Stimulated activated memory B cell treated with anti-CD40 and anti-IgM and Interleukin-4, amounts not matched to agents 10 μg/mL and 1 μg/mL and 100 μg/mL, for 72 hours (primary cell): ENCODE measurements around the gene HAS3.
"Not testable (repeated sequence)": the region's sequence is repeated elsewhere in the genome, so short reads cannot be mapped to it uniquely, and the experiment has no call there.

Source experiments
- ATAC-seq: fragments of 150-1000 bp; cut with Tn5 transposase; 2 replicates; pipeline ENCODE4 v1.10.0; 2021
- H3K27ac Mint-ChIP-seq: one replicate; pipeline ENCODE4 v1.8.0; 2022; ENCODE audit warnings: mild to moderate bottlenecking, mixed read lengths
- H3K27me3 Mint-ChIP-seq: one replicate; pipeline ENCODE4 v1.8.0; 2022; ENCODE audit warnings: mixed read lengths
- H3K36me3 Mint-ChIP-seq: one replicate; pipeline ENCODE4 v1.8.0; 2022; ENCODE audit warnings: mixed read lengths
- H3K4me1 Mint-ChIP-seq: one replicate; pipeline ENCODE4 v1.8.0; 2022; ENCODE audit warnings: mixed read lengths
- H3K4me3 Mint-ChIP-seq: one replicate; pipeline ENCODE4 v1.8.0; 2022; ENCODE audit warnings: mild to moderate bottlenecking, moderate library complexity, mixed read lengths
- H3K9me3 Mint-ChIP-seq: one replicate; pipeline ENCODE4 v1.8.0; 2022; ENCODE audit warnings: mixed read lengths

Gene HAS3

GRCh38 chr16:69120096-69120664 lies 14.7 kb downstream of the HAS3 start:
- Mint-ChIP-seq H3K9me3 (no peaks in the 10 kb centered on the region), H3K4me3 (no peak overlapping the region), H3K27ac (no peak overlapping the region), H3K36me3 (peaks cover 49% of the 10 kb centered on the region), H3K27me3 (no peaks in the 10 kb centered on the region), H3K4me1 (no peaks in the 10 kb centered on the region)
- no peak for ATAC-seq

GRCh38 chr16:69123910-69124309 lies 18.5 kb downstream of the HAS3 start:
- Mint-ChIP-seq H3K9me3 (no peaks in the 10 kb centered on the region), H3K4me3 (no peak overlapping the region), H3K36me3 (peaks cover 26% of the 10 kb centered on the region), H3K27me3 (no peaks in the 10 kb centered on the region), H3K4me1 (peaks cover 14% of the 10 kb centered on the region), H3K27ac (no peak overlapping the region)
- ATAC-seq, result peak; percentile 53

GRCh38 chr16:69124406-69124805 lies 19.0 kb downstream of the HAS3 start:
- not testable (repeated sequence) for H3K9me3 Mint-ChIP-seq, H3K4me3 Mint-ChIP-seq, H3K27ac Mint-ChIP-seq, H3K27me3 Mint-ChIP-seq, ATAC-seq
- H3K36me3 Mint-ChIP-seq, result peaks cover 21% of the 10 kb centered on the region
- H3K4me1 Mint-ChIP-seq, result peaks cover 16% of the 10 kb centered on the region

- not testable (repeated sequence) for ATAC-seq, H3K27me3 Mint-ChIP-seq, H3K9me3 Mint-ChIP-seq, H3K27ac Mint-ChIP-seq, H3K4me3 Mint-ChIP-seq
- H3K36me3 Mint-ChIP-seq, result peaks cover 20% of the 10 kb centered on the region
- peaks cover 21% of the 10 kb centered on the region for H3K4me1 Mint-ChIP-seq
Measured at GRCh38 chr16:69124961-69125360, 19.5 kb downstream of the HAS3 start.

GRCh38 chr16:69126221-69126620 lies 20.8 kb downstream of the HAS3 start:
- Mint-ChIP-seq H3K9me3 (no peaks in the 10 kb centered on the region), H3K4me1 (peaks cover 28% of the 10 kb centered on the region), H3K36me3 (peaks cover 8% of the 10 kb centered on the region), H3K4me3 (no peak overlapping the region), H3K27me3 (no peaks in the 10 kb centered on the region), H3K27ac (no peak overlapping the region)
- no peak for ATAC-seq

- ATAC-seq, H3K27me3 Mint-ChIP-seq, H3K9me3 Mint-ChIP-seq, H3K27ac Mint-ChIP-seq, H3K4me3 Mint-ChIP-seq: not testable (repeated sequence)
- peaks cover 12% of the 10 kb centered on the region for H3K36me3 Mint-ChIP-seq
- H3K4me1 Mint-ChIP-seq, result peaks cover 33% of the 10 kb centered on the region
Measured at GRCh38 chr16:69126801-69127200, 21.3 kb downstream of the HAS3 start.

GRCh38 chr16:69127966-69128510 lies 22.6 kb downstream of the HAS3 start:
- peaks cover 39% of the 10 kb centered on the region for H3K4me1 Mint-ChIP-seq

GRCh38 chr16:69130461-69130860 lies 25.0 kb downstream of the HAS3 start:
- peaks cover 60% of the 10 kb centered on the region for H3K4me1 Mint-ChIP-seq
- H3K9me3 Mint-ChIP-seq, result no peaks in the 10 kb centered on the region
- no peak for ATAC-seq
- H3K27me3 Mint-ChIP-seq, result no peaks in the 10 kb centered on the region
- H3K4me3 Mint-ChIP-seq, result no peak overlapping the region
- no peak overlapping the region for H3K27ac Mint-ChIP-seq
- peaks cover 13% of the 10 kb centered on the region for H3K36me3 Mint-ChIP-seq

More at GRCh38 chr16:69127966-69128510, 22.6 kb downstream of the HAS3 start:
- Mint-ChIP-seq H3K4me3 (no peak overlapping the region), H3K9me3 (no peaks in the 10 kb centered on the region), H3K36me3 (peaks cover 13% of the 10 kb centered on the region), H3K27me3 (no peaks in the 10 kb centered on the region), H3K27ac (no peak overlapping the region)
- no peak for ATAC-seq

GRCh38 chr16:69131167-69131838 lies 25.9 kb downstream of the HAS3 start:
- H3K27ac Mint-ChIP-seq, result peak overlapping the region; percentile 95
- H3K9me3 Mint-ChIP-seq, result no peaks in the 10 kb centered on the region
- peaks cover 60% of the 10 kb centered on the region for H3K4me1 Mint-ChIP-seq
- H3K36me3 Mint-ChIP-seq, result peaks cover 14% of the 10 kb centered on the region
- peak overlapping the region; percentile 98 for H3K4me3 Mint-ChIP-seq
- no peaks in the 10 kb centered on the region for H3K27me3 Mint-ChIP-seq
- no peak for ATAC-seq

GRCh38 chr16:69131839-69132423 lies 26.5 kb downstream of the HAS3 start:
- Mint-ChIP-seq H3K27me3 (no peaks in the 10 kb centered on the region), H3K36me3 (peaks cover 21% of the 10 kb centered on the region), H3K4me1 (peaks cover 58% of the 10 kb centered on the region), H3K27ac (peak overlapping the region; percentile 95), H3K9me3 (no peaks in the 10 kb centered on the region), H3K4me3 (peak overlapping the region; percentile 98)
- ATAC-seq, result peak; percentile 73

- H3K4me3 Mint-ChIP-seq, result peak within 1 kb of the TSS; percentile 98
- H3K27ac Mint-ChIP-seq, result peak within 1 kb of the TSS; percentile 95
- H3K36me3 Mint-ChIP-seq, result peaks cover 22% of the 10 kb centered on the region
- ATAC-seq, result peak; percentile 98
- H3K27me3 Mint-ChIP-seq, result no peaks in the 10 kb centered on the region
- H3K4me1 Mint-ChIP-seq, result peaks cover 51% of the 10 kb centered on the region
- H3K9me3 Mint-ChIP-seq, result no peaks in the 10 kb centered on the region
Measured at GRCh38 chr16:69132424-69133252, 27.2 kb downstream of the HAS3 start, which contains the start of the genes CHTF8 and UTP4. CHTF8 (minus strand) TSS chr16:69132588; CDS start chr16:69121458, 11,130 bp downstream. UTP4 (plus strand) TSS chr16:69132649; CDS start chr16:69133460, 811 bp downstream.

- Mint-ChIP-seq H3K4me1 (peaks cover 47% of the 10 kb centered on the region), H3K36me3 (peaks cover 28% of the 10 kb centered on the region), H3K27me3 (no peaks in the 10 kb centered on the region), H3K4me3 (peak overlapping the region; percentile 98), H3K27ac (peak overlapping the region; percentile 95), H3K9me3 (no peaks in the 10 kb centered on the region)
- ATAC-seq, result no peak
Measured at GRCh38 chr16:69133373-69133954, 28.0 kb downstream of the HAS3 start.

GRCh38 chr16:69138608-69139007 lies 33.2 kb downstream of the HAS3 start:
- peaks cover 69% of the 10 kb centered on the region for H3K36me3 Mint-ChIP-seq
- no peaks in the 10 kb centered on the region for H3K27me3 Mint-ChIP-seq
- no peak overlapping the region for H3K4me3 Mint-ChIP-seq
- peaks cover 22% of the 10 kb centered on the region for H3K4me1 Mint-ChIP-seq
- H3K9me3 Mint-ChIP-seq, result no peaks in the 10 kb centered on the region
- no peak overlapping the region for H3K27ac Mint-ChIP-seq
- no peak for ATAC-seq

GRCh38 chr16:69139464-69139863 lies 34.0 kb downstream of the HAS3 start:
- H3K27me3 Mint-ChIP-seq, H3K4me3 Mint-ChIP-seq, ATAC-seq, H3K9me3 Mint-ChIP-seq, H3K27ac Mint-ChIP-seq: not testable (repeated sequence)
- H3K36me3 Mint-ChIP-seq, result peaks cover 74% of the 10 kb centered on the region
- peaks cover 15% of the 10 kb centered on the region for H3K4me1 Mint-ChIP-seq
